CD14-positive monocyte (primary cell): ENCODE results near the gene PERM1. TPM values are rescaled to one million over a fixed set of nuclear protein-coding genes. Genes with fewer than 3 reads are reported as not detected.

Source experiments
- DNase-seq, 3 donors: peaks; one replicate each; pipeline ENCODE4 v3.0.0-alpha.2; 2011 to 2022
- H2AFZ ChIP-seq: 2 replicates; pipeline ENCODE4 v1.6.0; 2012; ENCODE audit warnings: mild to moderate bottlenecking, low read depth, low read length, inconsistent platforms; ENCODE audit not compliant: insufficient read depth, poor library complexity, severe bottlenecking
- H3K27ac ChIP-seq, 2 donors: 1 replicate in 1 of 2; 2 replicates in 1 of 2; pipeline ENCODE4 v1.5.1; 2012 to 2013; ENCODE audit warnings: low read length in 2 of 2, control low read depth in 1 of 2, inconsistent platforms in 1 of 2, low read depth in 1 of 2, mild to moderate bottlenecking in 1 of 2
- H3K27me3 ChIP-seq, 2 donors: one replicate each; pipeline versions ENCODE4 v1.6.0 to v1.6.1; 2011 to 2013; ENCODE audit warnings: low read length in 2 of 2; ENCODE audit not compliant: control insufficient read depth in 2 of 2, insufficient read depth in 2 of 2
- H3K36me3 ChIP-seq, 2 donors: replicated peaks in 1 of 2; 1 replicate in 1 of 2; 2 replicates in 1 of 2; pipeline versions ENCODE4 v1.5.1 to v1.6.1; 2012 to 2013; ENCODE audit warnings: low read length in 2 of 2, control low read depth in 1 of 2, inconsistent platforms in 1 of 2, mild to moderate bottlenecking in 1 of 2; ENCODE audit not compliant: insufficient read depth in 2 of 2, control insufficient read depth in 1 of 2
- H3K4me1 ChIP-seq, 2 donors: 1 replicate in 1 of 2; 2 replicates in 1 of 2; pipeline versions ENCODE4 v1.5.1 to v1.6.1; 2012 to 2013; ENCODE audit warnings: low read length in 2 of 2, control low read depth in 1 of 2, inconsistent platforms in 1 of 2, mild to moderate bottlenecking in 1 of 2, moderate library complexity in 1 of 2; ENCODE audit not compliant: insufficient read depth in 2 of 2, control insufficient read depth in 1 of 2
- H3K4me2 ChIP-seq: replicated peaks from 2 replicates; pipeline ENCODE3; 2012; ENCODE audit warnings: low read length, moderate library complexity, mild to moderate bottlenecking; ENCODE audit not compliant: poor library complexity, severe bottlenecking; ENCODE audit errors: extremely low read depth
- H3K4me3 ChIP-seq, 3 experiments: fragments of 200-600 bp in 1 of 3; sonication (generic) in 1 of 3; replicated peaks in 1 of 3; 1 replicate in 2 of 3; 2 replicates in 1 of 3; pipeline ENCODE4 v1.5.1; 2011 to 2013; ENCODE audit warnings: low read length in 3 of 3, mild to moderate bottlenecking in 3 of 3, control low read depth in 2 of 3, low read depth in 2 of 3, inconsistent platforms in 1 of 3, moderate library complexity in 1 of 3
- H3K79me2 ChIP-seq: 2 replicates; pipeline ENCODE4 v1.6.0; 2012; ENCODE audit warnings: mild to moderate bottlenecking, control low read depth, inconsistent platforms, low read length, moderate library complexity; ENCODE audit not compliant: insufficient read depth
- H3K9ac ChIP-seq: 2 replicates; pipeline ENCODE4 v1.6.0; 2017; ENCODE audit warnings: low read length, mild to moderate bottlenecking; ENCODE audit not compliant: insufficient read depth, poor library complexity, severe bottlenecking
- H3K9me3 ChIP-seq, 2 donors: replicated peaks in 1 of 2; 1 replicate in 1 of 2; 2 replicates in 1 of 2; pipeline versions ENCODE4 v1.5.1 to v1.6.1; 2012 to 2013; ENCODE audit warnings: low read length in 2 of 2, control low read depth in 1 of 2; ENCODE audit not compliant: control insufficient read depth in 1 of 2, insufficient read depth in 1 of 2
- H4K20me1 ChIP-seq: 2 replicates; pipeline ENCODE4 v1.6.0; 2012; ENCODE audit warnings: mild to moderate bottlenecking, low read length, control low read depth, moderate library complexity; ENCODE audit not compliant: insufficient read depth
- H3K27ac Mint-ChIP-seq, 7 donors: one replicate each; pipeline ENCODE4 v1.8.0; 2020; ENCODE audit warnings: mild to moderate bottlenecking in 7 of 7, mixed read lengths in 7 of 7, moderate library complexity in 6 of 7, inconsistent platforms in 2 of 7
- H3K27me3 Mint-ChIP-seq, 3 donors: one replicate each; pipeline ENCODE4 v1.8.0; 2021 to 2022; ENCODE audit warnings: low read depth in 3 of 3, mild to moderate bottlenecking in 3 of 3, mixed read lengths in 3 of 3, moderate library complexity in 3 of 3, inconsistent platforms in 1 of 3
- H3K36me3 Mint-ChIP-seq, 2 donors: one replicate each; pipeline ENCODE4 v1.8.0; 2020; ENCODE audit warnings: mixed read lengths in 2 of 2, inconsistent platforms in 1 of 2, mild to moderate bottlenecking in 1 of 2
- H3K4me1 Mint-ChIP-seq: one replicate; pipeline ENCODE4 v1.8.0; 2020; ENCODE audit warnings: mild to moderate bottlenecking, mixed read lengths
- H3K4me3 Mint-ChIP-seq, 2 donors: one replicate each; pipeline ENCODE4 v1.8.0; 2020; ENCODE audit warnings: mild to moderate bottlenecking in 2 of 2, mixed read lengths in 2 of 2, moderate library complexity in 1 of 2
- H3K9me3 Mint-ChIP-seq, 7 donors: one replicate each; pipeline ENCODE4 v1.8.0; 2020 to 2022; ENCODE audit warnings: mixed read lengths in 7 of 7, mild to moderate bottlenecking in 6 of 7, moderate library complexity in 6 of 7, inconsistent platforms in 2 of 7
- WGBS: methylation state at CpG from one replicate; pipeline ENCODE4 v1.1.5; 2013; ENCODE audit warnings: missing lambda C conversion rate; ENCODE audit not compliant: insufficient coverage; 5-methylcytosine and 5-hydroxymethylcytosine counted together
- intact Hi-C, 2 donors: fragments of 100-400 bp; cut with micrococcal nuclease; formaldehyde crosslinking; loops; one replicate each; pipeline versions ENCODE4 v1.15.0 to v1.15.1; 2023
- polyA plus RNA-seq, 3 donors: library from polyadenylated mRNA; depleted of rRNA in 1 of 3; unstranded in 2 of 3; stranded (reverse) in 1 of 3; fragments of 300-500 nt in 2 of 3; fragments of >200 nt in 1 of 3; fragmentation: Illumina TruSeq in 2 of 3; gene quantifications; 1 replicate in 2 of 3; 2 replicates in 1 of 3; pipeline ENCODE4 v1.2.3, GENCODE V29; 2012 to 2021
- TF ChIP-seq, protein P1 (sequence below): fragments of 200-600 bp; IDR thresholded peaks from one replicate; pipeline ENCODE4 v1.8.0; 2022; ENCODE audit warnings: antibody characterized with exemption, mild to moderate bottlenecking

Gene PERM1
- polyA plus RNA-seq, 3 donors = not detected

DNA sequence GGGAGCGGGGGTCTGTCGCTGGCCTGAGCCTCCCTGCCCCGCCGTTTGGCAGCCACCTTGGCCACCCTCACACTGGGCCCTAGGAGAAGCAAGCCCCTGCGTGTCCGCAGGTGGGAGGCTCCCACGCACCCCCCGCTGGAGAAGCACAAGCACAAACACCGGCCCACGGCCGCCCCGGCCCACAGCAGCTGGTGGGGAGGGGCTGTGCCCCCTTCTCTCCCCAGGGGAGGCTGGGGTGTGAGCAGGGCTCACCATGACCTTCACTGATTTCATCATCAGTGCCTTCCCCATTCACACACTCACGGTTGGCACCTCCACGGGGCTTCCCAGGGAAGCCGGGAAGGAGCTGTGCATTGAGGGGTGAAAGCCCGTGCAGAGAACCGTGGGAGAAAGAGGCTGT lies 45.9 kb upstream of the PERM1 start:
- no peak for DNase-seq
- H2AFZ ChIP-seq = no peak overlapping the region
- H3K27me3 ChIP-seq = peaks cover 0 to 36% of the 10 kb centered on the region in 2 donors
- Mint-ChIP-seq H3K27me3 (peaks cover 21 to 24% (median 21%) of the 10 kb centered on the region in 3 donors), H3K4me1 (peaks cover 4% of the 10 kb centered on the region), H3K4me3 (no peak overlapping the region), H3K9me3 (peaks cover 0 to 7% (median 5%) of the 10 kb centered on the region in 7 donors), H3K36me3 (peaks cover 1 to 4% of the 10 kb centered on the region in 2 donors), H3K27ac (no peak overlapping the region)
- H3K27ac ChIP-seq = no peak overlapping the region
- peaks cover under 1 to 4% of the 10 kb centered on the region in 2 donors for H3K9me3 ChIP-seq
- TF ChIP-seq, protein P1, sequence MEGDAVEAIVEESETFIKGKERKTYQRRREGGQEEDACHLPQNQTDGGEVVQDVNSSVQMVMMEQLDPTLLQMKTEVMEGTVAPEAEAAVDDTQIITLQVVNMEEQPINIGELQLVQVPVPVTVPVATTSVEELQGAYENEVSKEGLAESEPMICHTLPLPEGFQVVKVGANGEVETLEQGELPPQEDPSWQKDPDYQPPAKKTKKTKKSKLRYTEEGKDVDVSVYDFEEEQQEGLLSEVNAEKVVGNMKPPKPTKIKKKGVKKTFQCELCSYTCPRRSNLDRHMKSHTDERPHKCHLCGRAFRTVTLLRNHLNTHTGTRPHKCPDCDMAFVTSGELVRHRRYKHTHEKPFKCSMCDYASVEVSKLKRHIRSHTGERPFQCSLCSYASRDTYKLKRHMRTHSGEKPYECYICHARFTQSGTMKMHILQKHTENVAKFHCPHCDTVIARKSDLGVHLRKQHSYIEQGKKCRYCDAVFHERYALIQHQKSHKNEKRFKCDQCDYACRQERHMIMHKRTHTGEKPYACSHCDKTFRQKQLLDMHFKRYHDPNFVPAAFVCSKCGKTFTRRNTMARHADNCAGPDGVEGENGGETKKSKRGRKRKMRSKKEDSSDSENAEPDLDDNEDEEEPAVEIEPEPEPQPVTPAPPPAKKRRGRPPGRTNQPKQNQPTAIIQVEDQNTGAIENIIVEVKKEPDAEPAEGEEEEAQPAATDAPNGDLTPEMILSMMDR = no peak
- H3K4me2 ChIP-seq = no peak overlapping the region
- no peak overlapping the region for H3K4me3 ChIP-seq
- H3K79me2 ChIP-seq = no peaks in the 10 kb centered on the region
- no peaks in the 10 kb centered on the region for H4K20me1 ChIP-seq
- 88% methylated on average over 8 of the region's 17 CpGs for WGBS
- H3K4me1 ChIP-seq = peaks cover 4 to 5% of the 10 kb centered on the region in 2 donors
- intact Hi-C loops = no loop called here
- no peaks in the 10 kb centered on the region for H3K36me3 ChIP-seq
- H3K9ac ChIP-seq = no peak overlapping the region

DNA sequence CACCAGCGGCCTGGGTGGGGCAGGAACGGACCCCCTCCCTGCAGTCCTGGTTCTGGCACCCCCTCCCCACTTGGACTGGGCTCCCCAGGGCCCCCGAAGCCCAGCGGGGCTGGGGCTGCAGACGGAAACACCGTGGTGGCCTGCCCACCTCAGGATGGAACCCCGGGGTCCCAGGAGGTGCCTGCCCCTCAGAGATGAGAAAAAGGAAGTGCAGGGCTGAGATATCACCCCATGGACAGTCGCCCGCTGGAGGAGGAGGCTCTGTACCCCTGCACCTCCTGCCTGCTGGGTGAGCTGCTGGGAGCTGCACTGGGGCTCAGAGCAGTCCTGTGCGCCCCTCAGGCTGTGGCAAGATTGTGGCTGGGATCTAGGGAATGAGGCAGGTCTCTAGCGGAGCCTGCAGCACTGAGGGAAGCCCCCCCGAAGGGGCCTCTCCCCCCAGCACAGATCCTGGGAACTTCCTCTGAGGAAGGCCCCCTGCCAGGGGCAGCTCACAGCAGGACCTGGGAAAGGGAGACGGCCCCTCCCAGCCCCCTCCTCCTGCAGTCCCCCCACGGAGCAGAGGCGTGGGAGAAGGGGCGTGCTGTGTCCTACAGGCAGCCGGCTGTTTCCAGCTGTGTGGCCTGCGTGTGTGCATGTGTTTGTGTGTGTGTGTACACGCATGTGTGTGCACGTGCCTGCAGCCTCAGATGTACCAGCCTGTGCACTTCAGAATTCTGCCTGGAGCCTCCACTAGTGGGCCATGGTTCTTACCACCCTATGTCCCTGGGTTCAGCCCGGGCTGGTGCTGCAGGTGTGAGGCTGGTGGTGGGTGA lies 44.9 kb upstream of the PERM1 start:
- Mint-ChIP-seq H3K9me3 (peaks cover 0 to 2% (median 0%) of the 10 kb centered on the region in 7 donors), H3K36me3 (no peaks in the 10 kb centered on the region), H3K4me1 (no peaks in the 10 kb centered on the region), H3K27ac (no peak overlapping the region), H3K27me3 (peaks cover 22 to 34% (median 22%) of the 10 kb centered on the region in 3 donors), H3K4me3 (no peak overlapping the region)
- no peak overlapping the region for H3K4me3 ChIP-seq
- H3K4me1 ChIP-seq = no peaks in the 10 kb centered on the region
- DNase-seq = no peak
- H3K79me2 ChIP-seq = no peaks in the 10 kb centered on the region
- H3K4me2 ChIP-seq = no peak overlapping the region
- no peaks in the 10 kb centered on the region for H3K36me3 ChIP-seq
- 53% methylated on average over 14 of the region's 21 CpGs for WGBS
- peaks cover 0 to 2% of the 10 kb centered on the region in 2 donors for H3K9me3 ChIP-seq
- H2AFZ ChIP-seq = no peak overlapping the region
- no peak overlapping the region for H3K9ac ChIP-seq
- TF ChIP-seq, protein P1 = no peak
- no peaks in the 10 kb centered on the region for H4K20me1 ChIP-seq
- H3K27me3 ChIP-seq = peaks cover 4 to 36% of the 10 kb centered on the region in 2 donors
- H3K27ac ChIP-seq = no peak overlapping the region
- intact Hi-C loops = no loop called here
